ENCODE results near the gene MYO7A.
"Not testable (repeated sequence)": the region's sequence is repeated elsewhere in the genome, so short reads cannot be mapped to it uniquely, and the experiment has no call there.

MYO7A gene

DNA sequence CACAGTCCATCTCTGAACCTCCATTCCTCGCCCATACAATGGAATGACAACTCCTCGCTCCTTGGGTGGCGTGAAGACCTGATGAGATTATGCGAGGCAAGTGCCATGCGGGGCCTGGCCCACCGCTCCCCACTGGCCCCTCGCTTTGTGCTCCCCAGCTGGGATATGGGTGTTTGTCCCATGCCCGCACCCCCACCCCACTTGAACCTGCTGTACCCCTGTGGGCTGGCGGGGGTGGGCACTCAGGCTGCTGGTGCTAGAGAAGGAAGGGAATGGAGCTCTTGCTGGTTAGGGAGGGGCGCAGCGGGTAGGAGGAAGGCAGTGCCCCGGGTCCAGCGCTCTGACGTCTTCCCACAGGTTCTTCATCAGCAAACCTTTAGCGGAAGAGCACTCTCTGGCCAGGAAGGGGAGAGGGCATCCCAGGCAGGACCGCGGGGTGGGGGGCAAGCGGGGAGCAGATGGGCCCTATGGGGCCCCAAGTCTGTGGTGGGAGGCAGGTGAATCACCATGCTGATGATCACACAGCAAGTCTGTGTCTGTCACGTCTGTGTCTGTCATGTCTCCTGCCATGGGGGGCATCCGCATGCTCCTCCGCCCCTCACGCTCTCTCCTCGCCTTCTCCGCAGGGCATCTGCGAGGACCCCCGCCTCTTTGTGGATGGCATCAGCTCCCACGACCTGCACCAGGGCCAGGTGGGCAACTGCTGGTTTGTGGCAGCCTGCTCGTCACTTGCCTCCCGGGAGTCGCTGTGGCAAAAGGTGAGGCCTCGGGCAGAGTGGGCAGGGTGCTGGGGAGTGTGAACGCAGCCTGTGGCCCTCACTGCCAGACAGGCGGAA is 34.8 kb upstream of the MYO7A start:
- no peak for DNase-seq (ENCODE audit: low spot score)

DNA sequence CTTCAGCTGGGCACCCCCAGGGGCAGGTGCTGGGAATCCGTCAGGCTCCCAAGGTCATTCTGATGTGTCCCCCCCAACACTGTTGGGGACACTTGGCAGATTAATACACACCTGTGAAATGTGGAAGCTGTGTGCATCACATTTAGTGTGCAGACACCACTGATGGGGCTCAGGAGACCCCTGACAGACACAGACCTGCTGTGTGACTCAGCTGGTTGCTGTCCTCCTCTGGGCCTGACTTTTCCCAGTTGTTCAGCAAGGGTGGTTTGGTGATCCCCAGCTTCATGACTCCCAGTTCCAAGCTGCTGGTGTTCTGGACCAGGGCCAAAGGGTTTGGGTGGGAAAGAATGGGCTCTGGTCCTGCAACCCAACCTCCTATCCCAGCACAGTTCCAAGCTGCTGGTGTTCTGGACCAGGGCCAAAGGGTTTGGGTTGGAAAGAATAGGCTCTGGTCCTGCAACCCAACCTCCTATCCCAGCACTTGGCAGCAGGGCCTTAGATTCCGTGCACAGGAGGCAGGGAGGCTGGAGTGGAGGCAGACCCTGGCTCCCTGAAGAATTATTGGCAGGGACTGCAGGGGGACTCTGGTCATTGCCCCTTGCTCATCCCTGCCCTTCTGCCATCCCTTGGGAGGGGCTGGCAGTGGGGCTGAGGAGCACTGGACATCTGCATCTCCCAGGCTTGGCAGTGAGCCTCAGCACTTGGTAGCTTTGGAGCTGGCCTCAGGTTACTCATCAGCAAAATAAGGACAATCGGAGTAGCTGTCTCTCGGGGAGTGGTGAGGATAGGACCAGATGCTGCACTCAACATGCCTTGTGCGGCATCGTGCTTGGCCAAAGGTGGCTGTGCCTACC is 33.8 kb upstream of the MYO7A start:
- no peak for DNase-seq (ENCODE audit: low spot score)

DNA sequence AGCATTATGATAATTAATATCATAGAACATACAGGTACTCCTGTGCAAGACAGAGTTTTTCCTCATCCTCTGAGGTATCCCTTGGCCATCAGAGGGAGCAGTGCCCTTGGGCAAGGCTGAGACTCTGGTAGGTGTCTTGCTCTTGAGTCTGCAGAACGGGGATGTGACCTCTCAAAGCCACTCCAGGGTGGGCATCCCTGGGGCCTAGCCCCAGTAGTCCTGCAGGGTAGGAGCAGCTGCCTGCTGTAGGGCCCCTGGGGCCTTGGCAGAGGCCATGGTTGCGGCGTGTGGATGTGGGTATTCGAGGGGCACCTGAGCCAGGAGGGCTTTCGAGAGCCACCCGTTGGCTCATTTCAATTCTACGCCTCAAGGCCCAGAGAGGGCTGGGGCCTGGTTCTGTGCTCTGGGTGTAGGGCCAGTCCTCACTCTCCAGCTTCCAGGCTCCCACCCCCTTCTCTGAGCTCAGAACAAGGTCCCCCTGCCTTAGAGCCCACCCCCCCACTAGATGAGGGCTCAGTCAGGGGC is 33.1 kb upstream of the MYO7A start:
- DNase-seq (ENCODE audit: low spot score): no peak

DNA sequence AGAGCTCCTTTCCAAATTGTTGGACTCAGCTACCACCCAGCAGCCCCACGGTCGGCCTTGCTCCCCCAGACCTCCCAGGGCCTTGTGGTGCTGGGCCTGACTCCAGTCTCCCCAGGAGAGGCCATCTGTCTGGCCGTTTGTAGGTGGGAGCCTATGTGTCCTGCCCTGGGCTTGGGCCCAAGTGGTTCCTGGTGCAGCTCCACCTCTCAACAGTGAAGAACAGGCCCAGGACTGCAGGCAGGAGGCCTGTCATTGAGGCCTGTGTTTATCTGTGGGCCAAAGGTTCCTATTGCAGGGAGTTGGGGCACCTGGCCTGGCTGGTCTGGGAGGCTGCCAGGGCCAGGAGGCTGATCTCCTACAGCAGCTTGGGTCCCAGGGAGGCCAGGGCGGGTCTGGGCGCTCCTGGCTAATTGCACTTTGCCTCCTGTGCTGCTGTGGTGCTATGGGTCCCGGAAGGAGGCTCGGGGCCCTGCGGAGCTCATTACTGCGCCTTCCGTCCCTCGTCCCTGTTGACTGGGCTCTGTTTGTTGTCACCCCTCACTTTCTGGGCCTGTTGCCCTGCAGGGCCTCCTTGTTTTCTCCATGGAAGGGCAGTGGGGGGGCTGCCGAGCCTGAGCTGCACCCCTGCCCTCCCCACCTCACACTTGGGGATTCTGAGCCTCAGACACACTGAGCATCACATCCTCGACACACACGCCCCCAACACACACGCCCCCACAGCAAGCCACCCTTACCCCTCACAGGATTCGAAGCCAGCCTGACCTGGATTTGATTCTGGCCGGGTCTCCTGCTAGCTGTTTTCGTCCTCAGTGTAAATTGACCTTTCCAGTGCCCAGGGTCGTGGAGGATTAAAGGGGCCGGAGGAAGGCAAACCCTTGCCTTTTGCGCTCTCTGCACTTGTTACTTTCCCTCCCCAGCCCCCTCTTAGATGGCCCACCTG is 32.2 kb upstream of the MYO7A start:
- no peak for DNase-seq (ENCODE audit: low spot score)

DNA sequence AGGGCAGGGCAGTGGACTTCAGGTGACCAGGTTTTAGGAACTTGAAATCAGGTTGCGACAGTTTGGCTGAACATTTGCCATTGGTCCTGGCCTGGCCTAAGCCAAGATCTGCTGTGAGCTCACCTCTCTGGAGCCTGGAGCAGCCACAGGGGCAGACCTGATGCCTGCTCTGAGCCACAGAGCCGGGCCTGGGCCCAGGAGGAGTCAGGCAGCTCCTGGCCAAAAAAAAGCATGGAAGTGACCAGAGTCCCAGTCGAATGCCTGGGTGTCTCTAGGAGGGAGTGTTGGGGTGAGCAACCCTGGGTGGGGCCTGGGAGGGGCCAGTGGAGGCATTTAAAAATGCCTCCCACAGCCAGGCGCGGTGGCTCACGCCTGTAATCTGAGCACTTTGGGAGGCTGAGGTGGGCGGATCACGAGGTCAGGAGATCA is 31.4 kb upstream of the MYO7A start:
- no peak for DNase-seq (ENCODE audit: low spot score)

DNA sequence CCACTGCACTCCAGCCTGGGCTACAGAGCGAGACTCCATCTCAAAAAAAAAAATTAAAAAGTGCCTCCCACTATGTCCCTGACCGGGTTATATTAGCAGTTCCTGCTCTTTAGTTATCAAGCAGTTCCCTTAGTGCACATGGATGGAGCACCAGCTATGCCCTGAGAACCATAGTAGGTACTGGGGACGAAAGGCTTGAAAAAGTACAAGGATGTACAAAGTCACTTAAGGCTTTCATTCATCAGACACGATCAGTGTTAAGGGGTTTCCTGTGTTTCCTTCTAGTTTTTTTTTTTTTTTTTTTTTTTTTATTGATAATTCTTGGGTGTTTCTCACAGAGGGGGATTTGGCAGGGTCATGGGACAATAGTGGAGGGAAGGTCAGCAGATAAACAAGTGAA is 30.9 kb upstream of the MYO7A start:
- not testable (repeated sequence) for DNase-seq (ENCODE audit: low spot score)

DNA sequence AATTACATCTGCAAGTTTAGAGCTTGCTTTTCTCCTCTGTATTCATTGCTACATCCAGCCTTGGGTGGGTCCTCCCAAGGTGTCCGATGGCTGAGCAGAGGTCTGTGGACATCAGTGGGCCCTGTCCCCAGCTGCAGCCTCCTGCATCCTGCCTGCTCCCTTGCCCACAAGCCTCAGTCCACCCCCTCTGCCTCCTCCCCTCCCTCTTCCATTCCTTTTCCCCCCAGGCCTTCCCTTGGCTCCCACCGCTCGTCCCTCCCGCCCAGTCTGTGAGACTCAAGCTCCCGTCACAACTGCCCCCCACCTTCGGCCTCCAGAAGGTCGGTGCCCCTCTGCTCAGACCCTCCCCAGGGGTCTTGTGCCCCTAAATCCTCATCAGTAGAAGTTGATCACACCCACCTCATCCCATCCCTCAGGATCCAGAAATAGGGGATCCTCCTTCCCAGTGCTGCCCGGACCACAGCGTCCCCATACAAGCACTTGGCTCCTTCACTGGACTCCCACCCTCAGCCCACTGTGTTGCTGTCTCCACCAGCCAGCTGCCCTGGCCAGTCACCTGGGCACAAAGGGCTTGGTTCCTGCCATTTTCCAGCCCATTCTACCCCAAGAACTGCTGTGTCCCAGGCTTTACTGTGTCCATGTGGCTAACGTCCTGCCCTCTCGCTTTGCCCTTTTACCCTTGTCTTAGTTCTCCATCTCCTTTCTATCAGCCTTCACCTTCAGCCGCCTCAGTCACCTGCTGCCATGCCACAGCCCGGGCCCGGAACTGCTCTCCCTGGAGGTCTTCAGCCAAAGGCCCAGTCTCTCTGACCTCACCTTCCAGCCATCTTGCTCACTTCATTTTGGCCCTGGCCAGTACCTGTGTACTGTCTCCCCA is 27.6 kb upstream of the MYO7A start:
- no peak for DNase-seq (ENCODE audit: low spot score)

DNA sequence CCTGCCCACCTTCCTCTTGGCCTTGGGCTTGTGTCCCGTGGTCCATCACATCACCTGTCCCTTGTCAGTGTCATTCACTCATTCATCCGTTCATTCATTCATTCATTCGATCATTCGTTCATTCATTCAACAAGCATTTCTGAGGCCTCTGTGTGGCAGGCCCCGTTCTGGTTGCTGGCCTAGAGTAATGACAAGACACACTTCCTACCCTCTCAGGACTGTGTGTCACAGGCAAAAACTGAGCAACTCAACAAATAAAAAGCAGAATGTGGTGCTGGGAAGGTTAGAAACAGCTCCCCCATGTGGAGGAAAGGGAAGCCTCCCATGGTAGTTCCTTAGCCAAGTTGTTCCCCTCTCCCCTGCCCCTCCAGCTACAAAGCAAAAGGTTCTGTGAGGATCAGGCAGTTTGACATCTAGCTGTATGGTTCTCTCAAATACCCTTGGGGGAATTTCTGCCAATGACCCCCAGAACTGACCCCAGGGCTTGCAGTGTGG is 27.0 kb upstream of the MYO7A start:
- DNase-seq (ENCODE audit: low spot score): no peak

DNA sequence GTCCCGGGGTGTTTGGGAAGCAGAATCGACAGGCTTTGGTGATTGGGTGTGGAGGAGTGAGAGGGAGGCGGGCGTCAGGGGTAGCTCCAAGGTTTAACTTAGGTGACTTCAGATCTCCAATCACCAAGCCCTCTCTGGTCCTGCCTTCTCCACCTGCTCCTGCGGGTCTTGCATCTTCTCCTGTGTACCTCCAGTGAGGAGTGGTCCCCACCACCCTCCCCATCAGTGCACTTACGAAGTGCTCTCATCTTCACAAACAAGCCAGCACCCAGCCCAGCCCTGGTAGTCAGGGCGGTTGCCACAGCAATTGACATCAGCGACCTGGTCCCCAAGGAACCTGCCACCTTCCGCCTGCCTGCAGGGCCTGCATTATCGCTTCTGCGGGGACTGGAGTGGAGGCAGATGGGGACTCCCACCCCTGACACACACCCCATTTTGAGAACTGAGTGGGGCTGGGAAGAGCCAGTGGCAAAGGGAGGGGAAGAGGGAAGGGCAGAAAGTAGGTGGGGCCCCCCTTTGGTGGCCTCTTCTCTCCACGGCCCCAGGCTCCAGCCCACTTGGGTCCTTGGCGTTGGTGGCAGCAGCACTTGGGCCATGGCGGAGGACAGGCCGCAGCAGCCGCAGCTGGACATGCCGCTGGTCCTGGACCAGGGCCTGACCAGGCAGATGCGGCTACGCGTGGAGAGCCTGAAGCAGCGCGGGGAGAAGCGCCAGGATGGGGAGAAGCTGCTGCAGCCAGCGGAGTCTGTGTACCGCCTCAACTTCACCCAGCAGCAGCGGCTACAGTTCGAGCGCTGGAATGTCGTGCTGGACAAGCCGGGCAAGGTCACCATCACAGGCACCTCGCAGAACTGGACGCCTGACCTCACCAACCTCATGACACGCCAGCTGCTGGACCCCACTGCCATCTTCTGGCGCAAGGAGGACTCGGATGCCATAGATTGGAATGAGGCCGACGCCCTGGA is 25.5 kb upstream of the MYO7A start, which contains the start of gene OMP:
TSS of gene OMP (plus strand) at position 595 of the 965 bp plus-strand sequence. CDS start at position 595, 0 bp downstream.
- no peak for DNase-seq (ENCODE audit: low spot score)

DNA sequence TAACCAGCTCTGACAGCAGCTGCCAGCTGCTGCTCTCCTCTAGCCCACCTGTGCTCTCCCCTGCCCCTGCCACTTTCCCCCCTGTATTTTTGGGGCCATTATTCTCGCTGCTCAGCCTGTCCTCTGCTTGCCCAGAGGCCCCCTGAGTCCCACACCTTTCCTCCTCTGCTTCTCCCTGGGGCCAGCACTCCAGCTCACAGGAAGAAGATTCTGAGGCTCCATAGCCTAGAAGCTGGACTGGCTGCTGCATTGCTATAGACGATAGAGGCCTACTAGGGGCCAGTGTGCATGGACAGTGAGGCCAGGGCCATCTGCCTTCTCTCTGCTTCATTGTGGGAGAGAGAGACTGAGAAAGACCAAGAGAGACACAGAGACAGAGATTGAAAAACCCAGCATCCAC is 24.7 kb upstream of the MYO7A start:
- DNase-seq (ENCODE audit: low spot score): no peak

DNA sequence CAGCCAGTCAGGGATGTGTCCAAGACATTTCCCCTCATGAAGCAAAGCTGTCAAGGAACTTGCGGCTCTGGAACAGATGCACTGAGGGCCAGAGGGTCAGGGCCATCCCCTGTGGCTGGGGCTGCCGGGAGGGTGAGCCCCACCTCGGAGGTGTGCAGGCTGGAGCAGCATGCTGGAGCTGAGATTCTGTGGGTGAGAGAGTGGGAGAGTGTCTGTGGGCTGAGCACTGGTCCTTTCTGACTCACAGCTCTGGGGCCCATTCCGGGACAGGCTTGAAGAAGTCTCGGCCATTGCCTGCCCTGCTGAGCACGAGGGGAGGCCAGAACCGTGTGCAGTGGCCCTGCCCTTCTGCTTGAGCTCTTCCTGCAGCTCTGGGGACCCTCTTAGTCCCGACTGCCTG is 23.3 kb upstream of the MYO7A start:
- DNase-seq (ENCODE audit: low spot score): no peak

DNA sequence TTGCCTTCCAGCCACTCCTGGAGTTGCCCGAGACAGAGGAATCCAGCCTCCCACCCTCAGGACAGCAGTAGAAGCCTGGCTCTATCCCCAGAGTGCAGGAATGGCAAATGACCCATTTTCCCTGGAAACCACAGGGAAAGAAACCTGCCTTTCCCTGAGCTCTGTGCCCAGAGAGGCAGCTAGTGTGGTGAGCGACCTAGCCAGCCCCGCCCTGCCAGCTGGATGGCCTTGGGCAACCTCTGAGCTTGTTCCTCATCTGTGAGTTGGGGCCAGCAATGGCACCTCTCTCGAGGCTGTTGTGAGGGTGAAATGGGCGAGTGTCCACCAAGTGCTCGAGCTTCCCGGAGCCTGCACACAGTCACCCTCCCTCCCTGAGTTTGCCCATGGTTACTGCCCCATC is 21.7 kb upstream of the MYO7A start:
- DNase-seq (ENCODE audit: low spot score): no peak

DNA sequence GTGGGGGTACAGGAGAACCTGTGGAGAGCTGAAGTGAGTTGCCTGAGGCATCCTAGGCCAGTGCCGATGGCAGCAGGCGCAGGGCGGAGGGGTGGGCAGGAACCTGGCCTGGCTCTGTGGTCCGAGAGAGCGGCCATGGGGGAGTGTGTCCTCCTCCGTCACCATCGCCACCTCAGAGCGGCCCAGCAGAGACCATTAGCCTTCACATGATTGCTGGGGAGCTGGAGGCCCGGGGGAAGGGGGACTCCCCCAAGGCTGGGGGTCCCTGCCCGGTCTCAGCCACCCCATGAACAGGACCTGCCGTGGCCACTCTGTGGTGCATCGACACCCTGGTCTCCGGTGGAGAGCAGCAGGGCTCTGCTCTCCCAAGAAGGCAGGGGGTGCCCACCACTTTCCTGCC is 21.3 kb upstream of the MYO7A start:
- DNase-seq (ENCODE audit: low spot score): no peak

DNA sequence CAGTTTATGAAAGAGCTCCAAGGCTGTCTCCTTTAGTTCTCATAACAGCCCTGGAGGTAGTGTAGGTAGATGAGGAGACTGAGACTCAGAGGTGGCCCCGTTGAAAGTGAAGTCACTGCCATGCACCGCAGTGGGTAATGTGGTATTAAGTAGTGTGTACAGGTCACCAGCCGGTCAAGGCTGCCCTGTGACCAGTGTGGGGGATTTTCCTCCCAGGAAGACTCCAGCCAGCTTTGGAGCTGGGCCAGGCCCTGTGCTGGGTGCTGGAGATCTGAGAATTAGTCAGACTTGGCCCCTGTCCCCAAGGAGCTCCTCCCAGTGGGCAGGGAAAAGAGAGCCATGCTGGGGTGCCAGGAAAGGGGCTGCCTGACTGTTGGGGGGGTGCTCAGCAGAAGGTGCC is 20.1 kb upstream of the MYO7A start:
- no peak for DNase-seq (ENCODE audit: low spot score)

DNA sequence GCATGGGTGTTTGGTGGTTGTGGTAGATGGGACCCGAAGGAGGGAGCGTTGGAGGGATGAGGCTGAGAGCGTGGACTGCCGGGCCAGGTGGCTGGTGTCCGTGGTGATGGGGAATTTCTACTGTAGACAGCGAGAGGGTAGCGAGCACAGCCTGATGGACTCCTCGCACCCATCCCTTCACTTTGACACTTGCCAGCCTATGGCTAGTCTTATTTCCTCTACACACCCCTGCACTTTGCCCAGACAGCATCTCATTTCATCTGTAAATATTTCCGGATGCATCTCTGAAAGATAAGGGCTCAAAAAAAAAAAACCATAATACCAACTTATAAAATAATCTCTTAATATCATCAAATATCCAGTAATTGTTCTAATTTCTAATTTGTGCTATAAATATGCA is 19.6 kb upstream of the MYO7A start:
- DNase-seq (ENCODE audit: low spot score): no peak

DNA sequence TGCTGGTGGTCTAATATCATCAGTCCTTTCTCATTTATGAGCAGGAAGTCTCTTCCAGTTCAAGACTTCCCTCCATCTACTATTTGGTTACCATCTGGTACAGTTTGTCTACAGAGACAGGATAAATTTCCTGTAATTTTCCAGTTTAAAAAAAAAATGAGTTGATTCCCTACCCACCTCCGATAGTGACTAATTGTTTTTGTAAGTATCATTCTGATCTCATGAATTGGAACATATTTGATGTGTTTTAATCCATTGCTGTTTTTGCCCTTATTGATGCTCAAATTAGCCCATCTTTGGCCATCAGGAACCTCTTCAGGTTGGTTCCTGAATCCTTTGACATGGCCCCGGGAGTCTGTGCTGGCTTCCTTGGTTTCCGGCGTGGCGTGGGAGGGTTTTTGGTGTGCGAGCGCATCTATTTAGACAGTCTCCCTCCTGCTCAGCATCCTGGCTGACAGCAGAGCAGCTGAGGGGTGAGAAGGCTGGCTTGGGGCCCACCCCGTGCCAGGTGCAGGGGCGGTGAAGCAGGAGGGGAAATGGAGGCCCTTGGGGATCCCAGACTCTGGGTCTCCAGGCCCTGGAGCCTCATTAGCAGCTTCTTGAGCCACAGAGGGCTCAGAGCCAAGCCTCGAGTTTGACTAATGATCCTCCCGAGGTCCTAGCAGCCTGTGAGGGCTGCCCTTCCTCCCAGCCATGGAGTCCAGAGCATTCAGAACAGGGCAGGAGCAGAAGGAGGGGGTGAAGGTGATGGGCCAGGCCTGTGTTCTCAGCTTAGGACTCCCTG is 18.6 kb upstream of the MYO7A start:
- no peak for DNase-seq (ENCODE audit: low spot score)

DNA sequence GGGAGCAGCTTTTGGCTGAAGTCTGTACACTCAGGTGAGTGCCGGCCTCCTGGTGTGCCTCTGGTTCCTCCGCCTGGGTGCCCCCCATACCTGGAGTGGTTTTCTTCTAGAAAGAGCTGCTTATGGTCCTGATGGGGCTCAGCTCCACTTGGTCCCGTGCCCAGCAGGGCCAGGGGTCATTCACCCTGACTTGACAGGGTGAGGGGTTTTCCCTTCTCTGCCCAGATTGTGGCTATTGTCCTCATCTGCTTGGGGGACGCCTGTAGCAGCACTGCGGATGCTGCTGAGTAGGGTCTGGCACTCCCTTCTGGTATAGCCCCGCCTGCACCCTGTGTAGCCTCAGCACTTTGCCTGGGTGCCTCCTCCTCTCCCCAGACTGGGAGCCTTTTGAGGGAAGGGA is 17.2 kb upstream of the MYO7A start:
- no peak for DNase-seq (ENCODE audit: low spot score)

DNA sequence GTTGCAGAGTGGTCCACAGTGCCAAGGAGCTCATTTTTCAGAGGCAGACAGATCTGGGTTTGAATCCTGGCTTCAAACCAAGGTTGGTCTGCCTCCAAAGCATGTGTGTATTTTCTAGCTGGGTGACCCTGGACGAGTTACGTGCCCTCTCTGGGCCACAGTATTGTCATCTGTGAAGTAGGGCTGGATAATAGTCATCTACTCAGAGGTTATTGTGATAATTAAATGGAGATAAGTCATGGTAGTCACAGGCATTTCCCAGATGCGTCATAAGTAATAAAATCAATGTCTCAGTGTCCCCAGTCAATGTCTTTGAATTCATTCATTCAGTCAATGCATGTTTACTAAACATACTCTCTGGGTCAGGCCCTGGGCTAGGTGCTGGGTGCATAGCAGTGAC is 16.8 kb upstream of the MYO7A start:
- no peak for DNase-seq (ENCODE audit: low spot score)

DNA sequence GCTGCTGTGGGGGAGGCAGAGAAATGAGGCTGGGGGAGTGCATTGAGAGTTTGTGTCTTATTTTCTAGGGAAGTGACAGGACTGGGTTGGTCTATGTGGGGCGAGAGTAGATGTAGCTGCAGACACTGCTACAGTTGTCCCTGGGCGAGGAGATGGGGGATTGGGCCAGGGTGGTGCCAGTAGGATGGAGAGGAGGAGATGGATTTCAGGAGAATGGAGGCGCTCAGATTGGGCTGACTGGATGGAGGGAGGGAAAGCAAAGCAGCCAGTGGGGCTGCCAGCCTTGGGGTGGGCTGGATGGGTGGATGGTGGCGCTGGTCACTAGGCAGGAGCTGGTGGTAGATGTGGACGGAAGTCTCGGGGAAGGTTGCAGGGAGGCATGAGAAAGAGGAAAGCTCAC is 16.1 kb upstream of the MYO7A start:
- no peak for DNase-seq (ENCODE audit: low spot score)

Measured in putamen (tissue), 1 donor.